Breast epithelium (tissue), 4 donors: ENCODE measurements around the gene DDRGK1. TPM values are rescaled to one million over a fixed set of nuclear protein-coding genes. Genes with fewer than 3 reads are reported as not detected.

Experiments used
- DNase-seq, 2 donors: peaks; one replicate each; pipeline ENCODE4 v3.0.0-alpha.2; 2019; ENCODE audit warnings: low spot score in 2 of 2
- H3K27ac ChIP-seq, 2 donors: fragments of 200-600 bp; sonication (generic) in 1 of 2; one replicate each; pipeline ENCODE4 v1.5.1; 2016 to 2019; ENCODE audit warnings: mild to moderate bottlenecking in 1 of 2
- H3K27me3 ChIP-seq, 2 donors: fragments of 200-600 bp; sonication (generic) in 1 of 2; one replicate each; pipeline versions ENCODE4 v1.5.1 to v1.6.0; 2017 to 2019; ENCODE audit warnings: control low read depth in 1 of 2, mild to moderate bottlenecking in 1 of 2
- H3K36me3 ChIP-seq: fragments of 200-600 bp; one replicate; pipeline ENCODE4 v1.5.1; 2019
- H3K4me1 ChIP-seq, 2 donors: fragments of 200-600 bp; sonication (generic); one replicate each; pipeline ENCODE4 v1.5.1; 2016 to 2019; ENCODE audit warnings: control low read depth in 1 of 2
- H3K4me3 ChIP-seq, 3 donors: fragments of 200-600 bp; sonication (generic); 1 replicate in 2 of 3; 2 replicates in 1 of 3; pipeline ENCODE4 v1.5.1; 2016 to 2019; ENCODE audit warnings: mild to moderate bottlenecking in 3 of 3, moderate library complexity in 2 of 3
- H3K9me3 ChIP-seq, 2 donors: fragments of 200-600 bp; sonication (generic) in 1 of 2; one replicate each; pipeline ENCODE4 v1.5.1; 2016 to 2019; ENCODE audit warnings: control low read depth in 1 of 2
- POLR2A ChIP-seq: fragments of 450-650 bp; IDR thresholded peaks from one replicate; pipeline ENCODE4 v1.6.1; 2016; ENCODE audit warnings: antibody characterized with exemption, mild to moderate bottlenecking, moderate library complexity
- POLR2AphosphoS5 ChIP-seq, 3 donors: sonication (generic); formaldehyde crosslinking; IDR thresholded peaks; one replicate each; pipeline ENCODE4 v1.6.1; 2017; ENCODE audit warnings: antibody characterized with exemption in 3 of 3
- intact Hi-C: fragments of 100-400 bp; cut with DNase I; formaldehyde crosslinking; loops from one replicate; pipeline ENCODE4 v1.15.1; 2023; ENCODE audit warnings: low total_unique reads
- total RNA-seq, 3 donors: library from RNA; depleted of rRNA; stranded (reverse); fragments of >200 nt; gene quantifications; one replicate each; pipeline ENCODE4 v1.1.0, GENCODE V29; 2016
- TF ChIP-seq, protein P1 (sequence below), 3 donors: fragments of 450-650 bp; IDR thresholded peaks; one replicate each; pipeline ENCODE4 v1.5.1; 2016 to 2017; ENCODE audit warnings: antibody characterized with exemption in 3 of 3, mild to moderate bottlenecking in 3 of 3, moderate library complexity in 3 of 3

The DDRGK1 gene
- total RNA-seq, 3 donors from 2014 or later, result 87.1 to 91.8 (median 89.8) TPM

DNA sequence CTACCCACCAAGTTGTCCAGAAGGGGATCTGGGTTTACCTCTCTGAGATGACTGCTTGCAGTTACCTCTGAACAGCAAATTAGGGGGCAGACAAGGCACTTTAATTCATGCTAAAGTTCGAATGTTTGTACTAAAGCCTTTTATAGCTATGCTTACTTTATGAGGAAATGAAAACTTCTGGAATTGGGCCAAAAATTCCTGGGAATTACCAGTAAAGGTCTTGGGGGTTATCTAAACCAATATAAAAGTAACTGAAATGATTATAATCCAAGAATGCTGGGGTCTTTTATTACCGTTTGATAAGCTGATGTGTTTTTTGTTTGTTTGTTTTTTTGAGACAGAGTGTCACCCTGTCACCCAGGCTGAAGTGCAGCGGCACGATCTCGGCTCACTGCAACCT, 23.2 kb downstream of the DDRGK1 start:
- TF ChIP-seq POLR2AphosphoS5 (IDR thresholded peaks at IDR 0.05) (no peak), POLR2A (no peak)
- TF ChIP-seq, protein P1, sequence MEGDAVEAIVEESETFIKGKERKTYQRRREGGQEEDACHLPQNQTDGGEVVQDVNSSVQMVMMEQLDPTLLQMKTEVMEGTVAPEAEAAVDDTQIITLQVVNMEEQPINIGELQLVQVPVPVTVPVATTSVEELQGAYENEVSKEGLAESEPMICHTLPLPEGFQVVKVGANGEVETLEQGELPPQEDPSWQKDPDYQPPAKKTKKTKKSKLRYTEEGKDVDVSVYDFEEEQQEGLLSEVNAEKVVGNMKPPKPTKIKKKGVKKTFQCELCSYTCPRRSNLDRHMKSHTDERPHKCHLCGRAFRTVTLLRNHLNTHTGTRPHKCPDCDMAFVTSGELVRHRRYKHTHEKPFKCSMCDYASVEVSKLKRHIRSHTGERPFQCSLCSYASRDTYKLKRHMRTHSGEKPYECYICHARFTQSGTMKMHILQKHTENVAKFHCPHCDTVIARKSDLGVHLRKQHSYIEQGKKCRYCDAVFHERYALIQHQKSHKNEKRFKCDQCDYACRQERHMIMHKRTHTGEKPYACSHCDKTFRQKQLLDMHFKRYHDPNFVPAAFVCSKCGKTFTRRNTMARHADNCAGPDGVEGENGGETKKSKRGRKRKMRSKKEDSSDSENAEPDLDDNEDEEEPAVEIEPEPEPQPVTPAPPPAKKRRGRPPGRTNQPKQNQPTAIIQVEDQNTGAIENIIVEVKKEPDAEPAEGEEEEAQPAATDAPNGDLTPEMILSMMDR (IDR thresholded peaks at IDR 0.05), result no peak

DNA sequence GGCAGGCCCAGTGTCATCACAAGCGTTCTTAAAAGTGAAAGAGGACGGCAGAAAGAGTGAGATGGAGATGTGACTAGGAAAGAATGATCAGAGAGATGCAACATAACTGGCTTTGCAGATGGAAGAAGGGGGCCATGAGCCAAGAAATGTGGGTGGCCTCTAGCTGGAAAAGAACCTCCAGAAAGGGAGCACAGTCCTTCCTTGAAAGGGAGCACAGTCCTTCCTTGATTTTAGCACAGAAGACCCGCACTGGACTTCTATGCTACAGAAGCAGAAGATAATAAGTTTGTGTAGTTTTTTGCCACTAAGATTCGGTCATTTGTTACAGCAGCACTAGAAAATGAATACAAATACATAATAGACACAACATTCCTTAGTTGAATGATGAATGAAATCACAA, 24.2 kb downstream of the DDRGK1 start:
- no peak for TF ChIP-seq POLR2AphosphoS5 (IDR thresholded peaks at IDR 0.05)
- intact Hi-C loops, result loop anchor here (10.0 kb wide), 1 partner anchor 986 kb away; no protein-coding TSS in a partner anchor
- Histone ChIP-seq H3K36me3 (no peaks in the 10 kb centered on the region), H3K27me3 (no peaks in the 10 kb centered on the region), H3K4me3 (no peak overlapping the region), H3K27ac (no peak overlapping the region), H3K4me1 (no peaks in the 10 kb centered on the region), H3K9me3 (no peaks in the 10 kb centered on the region)
- DNase-seq, result no peak

More for the DNA sequence above, 23.2 kb downstream of the DDRGK1 start:
- Histone ChIP-seq H3K4me3 (no peak overlapping the region), H3K4me1 (no peaks in the 10 kb centered on the region), H3K9me3 (no peaks in the 10 kb centered on the region), H3K36me3 (no peaks in the 10 kb centered on the region), H3K27ac (no peak overlapping the region), H3K27me3 (no peaks in the 10 kb centered on the region)
- DNase-seq, result no peak
- intact Hi-C loops, result loop anchor here (10.0 kb wide), 1 partner anchor 986 kb away; no protein-coding TSS in a partner anchor

DNA sequence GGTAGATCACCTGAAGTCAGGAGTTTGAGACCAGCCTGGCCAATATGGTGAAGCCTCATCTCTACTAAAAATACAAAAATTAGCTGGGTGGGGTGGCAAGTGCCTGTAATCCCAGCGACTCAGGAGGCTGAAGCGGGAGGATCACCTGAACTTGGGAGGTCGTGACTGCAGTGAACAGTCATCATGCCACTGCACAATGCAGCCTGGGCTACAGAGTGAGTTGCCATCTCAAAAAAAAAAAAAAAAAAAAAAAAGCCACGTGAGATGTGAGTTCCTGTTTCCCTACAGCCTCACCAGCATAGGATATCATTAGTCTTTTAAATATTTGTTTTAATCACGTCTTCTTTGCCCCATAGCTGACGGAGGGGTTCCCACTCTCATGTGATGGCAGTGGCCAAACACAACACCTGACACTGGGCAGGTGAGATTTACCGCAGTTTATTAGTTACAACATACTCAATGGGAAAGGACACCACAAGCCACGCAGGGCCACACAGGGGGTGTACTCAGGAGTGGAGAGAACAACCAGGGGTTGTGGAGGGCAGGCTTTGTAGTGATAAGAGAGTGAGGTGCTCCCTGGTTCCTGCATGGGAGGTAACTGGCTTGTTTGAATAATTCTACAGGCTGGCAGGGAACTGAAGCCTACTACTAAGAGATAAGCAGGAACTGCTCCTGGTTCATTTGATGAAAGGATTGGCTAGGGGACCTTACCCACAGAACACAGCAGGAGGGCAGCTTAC, 26.6 kb downstream of the DDRGK1 start:
- Histone ChIP-seq H3K36me3 (no peaks in the 10 kb centered on the region), H3K4me1 (no peaks in the 10 kb centered on the region), H3K4me3 (no peak overlapping the region), H3K27me3 (no peaks in the 10 kb centered on the region), H3K27ac (no peak overlapping the region), H3K9me3 (no peaks in the 10 kb centered on the region)
- DNase-seq, result no peak
- intact Hi-C loops, result no loop called here
- TF ChIP-seq POLR2A, result no peak
- no peak for TF ChIP-seq POLR2AphosphoS5 (IDR thresholded peaks at IDR 0.05)
- TF ChIP-seq, protein P1 (IDR thresholded peaks at IDR 0.05), result no peak

DNA sequence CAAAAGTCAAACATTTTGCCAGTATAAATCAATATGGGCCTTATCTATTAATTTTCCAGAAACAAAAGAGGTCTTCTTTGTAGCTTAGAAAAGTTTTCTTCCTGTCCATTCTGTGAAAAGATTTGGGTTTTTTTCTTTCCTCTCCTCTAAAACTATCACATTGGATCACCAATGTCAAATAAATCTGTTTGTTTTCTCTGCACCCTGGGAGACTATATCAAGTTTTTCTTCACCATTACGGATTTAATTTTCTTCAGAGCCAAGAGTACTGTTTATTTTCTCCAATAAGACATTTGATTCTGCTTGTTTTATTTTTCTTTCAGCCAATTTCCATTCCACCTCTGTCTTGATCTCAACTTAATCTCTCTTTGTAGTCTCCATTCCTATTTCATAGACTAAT, 29.2 kb downstream of the DDRGK1 start:
- Histone ChIP-seq H3K27me3 (no peaks in the 10 kb centered on the region), H3K36me3 (no peaks in the 10 kb centered on the region), H3K9me3 (no peaks in the 10 kb centered on the region), H3K4me1 (peaks cover 0 to 4% of the 10 kb centered on the region in 2 donors), H3K27ac (peak overlapping the region in 1 of 2 donors; percentile 75), H3K4me3 (peak overlapping the region in 2 of 3 donors; percentile 78 to 83)
- intact Hi-C loops, result no loop called here
- TF ChIP-seq POLR2AphosphoS5 (IDR thresholded peaks at IDR 0.05) (no peak), POLR2A (no peak)
- TF ChIP-seq, protein P1 (IDR thresholded peaks at IDR 0.05), result no peak
- no peak for DNase-seq

DNA sequence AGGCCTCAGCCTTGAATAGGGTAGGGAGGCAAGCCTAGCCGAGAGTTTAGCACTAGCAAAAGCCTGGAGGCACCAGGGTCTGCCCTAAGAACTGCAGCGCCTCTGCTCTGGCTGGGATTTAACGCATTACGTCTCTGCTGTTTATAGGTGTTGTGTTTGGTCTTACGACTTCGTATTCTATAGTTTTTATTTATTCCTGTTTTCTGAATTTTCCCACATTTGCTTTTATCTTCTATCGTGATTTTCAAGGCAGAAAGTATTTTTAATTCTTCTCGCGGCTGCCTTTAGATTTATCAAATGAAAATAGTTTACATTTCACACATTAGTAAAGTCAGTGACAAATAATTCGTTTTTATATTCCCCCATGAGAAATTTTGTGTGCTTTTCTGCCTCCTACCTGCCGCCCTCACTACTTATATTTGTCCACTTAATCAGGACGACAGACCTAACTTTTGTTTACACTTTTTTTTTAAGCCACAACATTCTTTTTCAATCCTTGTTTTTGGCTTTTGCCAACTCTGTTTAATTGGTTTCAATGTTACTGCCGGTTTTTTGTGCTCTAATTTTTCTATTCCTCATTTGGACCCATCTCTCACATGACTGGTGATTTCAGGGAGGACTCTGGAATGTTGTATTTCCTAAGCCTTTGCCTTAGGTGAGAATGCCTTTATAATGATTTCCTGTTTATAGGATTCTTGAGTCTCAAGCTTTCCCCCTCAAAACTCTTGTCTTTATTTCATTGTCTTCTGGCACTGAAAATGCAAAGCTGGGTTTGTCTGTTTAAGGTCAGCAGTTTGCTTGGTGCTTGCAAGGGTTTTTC, 29.8 kb downstream of the DDRGK1 start:
- Histone ChIP-seq H3K4me3 (peak overlapping the region; percentile 78 to 83 (median 79)), H3K9me3 (no peaks in the 10 kb centered on the region), H3K4me1 (peaks cover 0 to 4% of the 10 kb centered on the region in 2 donors), H3K27me3 (no peaks in the 10 kb centered on the region), H3K27ac (peak overlapping the region; percentile 75 to 85), H3K36me3 (no peaks in the 10 kb centered on the region)
- DNase-seq, result no peak
- TF ChIP-seq POLR2AphosphoS5 (IDR thresholded peaks at IDR 0.05) (no peak), POLR2A (no peak)
- TF ChIP-seq, protein P1 (IDR thresholded peaks at IDR 0.05), result no peak
- intact Hi-C loops, result no loop called here
